ENCODE results near the gene NRSN2.

Gene NRSN2

GRCh38 chr20:399182-399707, 52.3 kb downstream of the NRSN2 start:
- no peak for DNase-seq

- DNase-seq: no peak
Observed at GRCh38 chr20:400128-400453, 53.2 kb downstream of the NRSN2 start.

DNA sequence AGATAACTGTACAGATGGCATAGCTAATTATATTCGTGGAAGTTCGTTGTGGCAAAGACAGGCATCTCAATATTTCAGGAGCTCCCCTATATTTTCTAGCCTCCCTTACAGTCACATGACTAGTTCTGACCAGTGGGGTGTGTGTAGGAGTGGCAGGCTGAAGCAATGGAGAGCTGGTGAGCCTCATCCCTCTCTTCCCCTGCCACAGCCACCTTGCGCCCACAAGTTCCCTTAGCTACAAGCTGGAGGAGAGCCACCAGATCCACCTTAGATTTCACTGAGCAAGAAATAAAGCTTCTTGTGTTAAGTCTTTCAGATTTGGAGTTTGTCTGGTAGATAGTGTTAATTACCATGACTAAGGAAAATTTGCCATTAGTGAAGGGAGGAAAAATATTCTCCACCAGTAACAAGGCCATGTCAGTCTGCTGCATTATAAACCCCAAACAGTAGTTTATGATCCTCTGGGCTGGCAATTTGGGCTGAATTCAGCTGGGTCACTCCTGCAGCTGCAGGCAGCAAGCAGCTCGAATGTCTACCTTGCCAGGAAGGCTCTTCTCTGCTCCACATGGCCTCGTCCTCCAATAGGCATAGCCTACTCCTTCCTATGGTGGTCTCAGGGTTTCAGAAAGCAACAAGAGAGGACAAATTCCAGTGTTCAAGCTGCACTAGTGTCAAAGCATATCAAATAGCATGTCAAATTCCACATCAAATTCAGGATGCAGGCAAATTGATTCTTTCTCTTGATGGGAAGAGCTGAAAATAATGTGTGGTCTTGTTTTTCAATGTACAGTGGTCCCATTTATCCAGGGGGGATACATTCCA, 53.8 kb downstream of the NRSN2 start:
- no peak for DNase-seq

DNA sequence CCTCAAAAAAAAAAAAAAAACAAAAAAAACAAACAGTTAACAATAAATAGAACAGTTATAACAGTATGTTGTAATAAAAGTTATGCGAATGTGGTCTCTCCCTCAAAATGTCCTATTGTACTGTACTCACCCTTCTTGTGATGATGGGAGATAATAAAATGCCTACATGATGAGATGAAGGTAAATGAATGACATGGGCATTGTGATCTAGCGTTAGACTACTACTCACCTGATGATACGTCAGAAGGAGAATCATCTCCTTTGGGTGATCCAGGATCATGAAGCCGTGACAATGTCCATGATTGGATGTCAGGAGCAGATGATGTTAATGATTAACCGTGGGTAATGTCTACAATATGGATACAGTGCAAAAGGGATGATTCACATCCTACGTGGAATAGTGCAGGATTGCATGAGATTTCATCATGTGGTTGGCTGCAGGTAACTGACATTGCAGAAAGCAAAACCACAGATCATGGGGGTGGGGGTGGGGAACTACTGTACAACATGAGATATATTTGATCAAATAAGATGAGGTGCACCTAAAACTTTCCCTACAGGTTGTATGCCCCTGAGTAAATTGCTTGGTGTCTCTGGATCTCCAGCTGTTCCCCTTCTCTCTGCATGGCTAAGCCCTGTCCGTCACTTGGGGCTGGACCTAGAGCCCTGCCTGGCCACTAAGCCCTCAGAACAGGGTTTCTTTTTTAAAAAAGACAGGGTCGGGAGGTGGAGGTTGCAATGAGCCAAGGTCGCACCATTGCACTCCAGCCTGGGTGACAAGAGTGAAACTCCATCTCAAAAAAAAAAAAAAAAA, 55.0 kb downstream of the NRSN2 start:
- no peak for DNase-seq

DNA sequence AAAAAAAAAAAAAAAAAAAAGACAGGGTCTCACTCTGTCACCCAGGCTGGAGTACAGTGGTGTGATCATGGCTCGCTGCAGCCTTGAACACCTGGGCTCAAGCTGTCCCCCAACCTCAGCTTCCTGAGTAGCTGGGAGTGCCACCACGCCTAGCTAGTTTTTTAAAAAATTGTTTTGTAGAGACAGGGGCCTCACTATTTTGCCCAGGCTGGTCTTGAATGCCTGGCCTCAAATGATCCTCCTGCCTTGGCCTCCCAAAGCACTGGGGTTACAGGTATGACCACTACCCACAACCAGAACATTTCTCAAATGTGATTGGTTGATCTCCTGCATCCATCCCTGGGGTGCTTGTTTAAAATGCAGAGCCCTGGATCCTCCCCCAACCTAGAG, 55.6 kb downstream of the NRSN2 start:
- DNase-seq: no peak

- DNase-seq: no peak
Observed at GRCh38 chr20:402898-403581, 56.1 kb downstream of the NRSN2 start.

- DNase-seq: no peak
Observed at GRCh38 chr20:403582-403957, 56.7 kb downstream of the NRSN2 start.

DNA sequence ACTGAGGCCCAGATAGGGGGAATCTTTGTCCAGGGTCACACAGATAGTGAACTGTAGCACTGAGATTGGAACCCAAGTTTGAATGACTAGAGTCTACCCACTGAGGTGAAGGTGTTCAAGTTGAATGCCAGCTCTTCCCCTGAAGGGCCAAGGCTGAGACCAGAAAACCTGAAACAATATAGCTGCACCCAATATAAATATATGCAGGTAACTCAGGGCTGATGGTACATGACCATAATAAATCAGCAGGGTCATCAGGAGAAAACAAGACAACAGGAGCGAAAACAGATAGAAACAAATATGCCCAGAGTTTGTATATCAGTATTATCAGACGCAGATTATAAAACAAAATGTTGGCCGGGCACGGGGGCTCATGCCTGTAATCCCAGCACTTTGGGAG, 57.2 kb downstream of the NRSN2 start:
- DNase-seq: no peak

All from cerebellar nuclear complex (tissue), 1 donor.